Right lobe of liver (tissue), 6 donors: ENCODE data around the gene PCDHA9. TPM values are rescaled to one million over a fixed set of nuclear protein-coding genes. Genes with fewer than 3 reads are reported as not detected.
"Not testable (repeated sequence)": the region's sequence is repeated elsewhere in the genome, so short reads cannot be mapped to it uniquely, and the experiment has no call there.

Experiments used
- ATAC-seq, 4 donors: fragments of 200-7000 bp; cut with Tn5 transposase; one replicate each; pipeline ENCODE4 v1.9.1; 2020; ENCODE audit warnings: mild to moderate bottlenecking in 4 of 4, moderate library complexity in 4 of 4
- DNase-seq, 3 donors: peaks; one replicate each; pipeline ENCODE4 v3.0.0-alpha.2; 2020
- H3K27ac ChIP-seq, 3 donors: fragments of 200-600 bp; one replicate each; pipeline ENCODE4 v1.8.0; 2022
- H3K27me3 ChIP-seq, 2 donors: fragments of 200-600 bp; one replicate each; pipeline ENCODE4 v1.8.0; 2022
- H3K36me3 ChIP-seq, 4 donors: fragments of 200-600 bp; sonication (generic) in 1 of 4; one replicate each; pipeline versions ENCODE4 v1.5.1 to v1.8.0; 2017 to 2022; ENCODE audit warnings: control low read depth in 1 of 4
- H3K4me1 ChIP-seq, 4 donors: fragments of 200-600 bp; sonication (generic) in 1 of 4; one replicate each; pipeline versions ENCODE4 v1.5.1 to v1.8.0; 2017 to 2022; ENCODE audit warnings: control low read depth in 1 of 4
- H3K4me3 ChIP-seq, 3 donors: fragments of 200-600 bp; one replicate each; pipeline ENCODE4 v1.8.0; 2022
- H3K9me3 ChIP-seq, 4 donors: fragments of 200-600 bp; sonication (generic) in 1 of 4; one replicate each; pipeline versions ENCODE4 v1.5.1 to v1.8.0; 2017 to 2022; ENCODE audit warnings: control low read depth in 1 of 4
- CTCF ChIP-seq, 4 donors: fragments of 200-600 bp in 3 of 4; fragments of 450-650 bp in 1 of 4; IDR thresholded peaks; one replicate each; pipeline versions ENCODE4 v1.5.1 to v1.8.0; 2016 to 2022; ENCODE audit warnings: antibody characterized with exemption in 4 of 4, mild to moderate bottlenecking in 2 of 4
- POLR2A ChIP-seq: fragments of 450-650 bp; IDR thresholded peaks from one replicate; pipeline ENCODE4 v1.6.1; 2017; ENCODE audit warnings: antibody characterized with exemption, mild to moderate bottlenecking
- WGBS: methylation state at CpG from one replicate; pipeline ENCODE4 v1.1.6; 2018; ENCODE audit warnings: low coverage, low lambda C conversion rate; ENCODE audit not compliant: insufficient coverage; ENCODE audit errors: missing lambda C conversion rate; 5-methylcytosine and 5-hydroxymethylcytosine counted together
- intact Hi-C, 2 donors: fragments of 100-400 bp; cut with DNase I; formaldehyde crosslinking; loops; one replicate each; pipeline versions ENCODE4 v1.11.2 to v1.14.1; 2022
- total RNA-seq, 6 experiments: library from RNA; depleted of rRNA in 2 of 6; stranded (reverse); fragments of >200 nt in 2 of 6; fragmentation: NEBNext Ultra II Directional in 3 of 6; extraction: Animal tissue kit (Norgen Biotek cat#: 25700) in 3 of 6; gene quantifications; one replicate each; pipeline versions ENCODE4 v1.1.0 to v1.2.4, GENCODE V29; 2016 to 2023
- donor health status: DM: no; HTN: yes; CAD: no.
- donor health status: DM: no; HTN: no; CAD: no.
- donor health status: DM: no; HTN: no; CAD: no.
- donor health status: DM: no; HTN: yes; CAD: no.
- donor health status: DM: no; HTN: yes; CAD: no.

The PCDHA9 gene
- total RNA-seq, 6 experiments from 2014 or later = not detected

DNA sequence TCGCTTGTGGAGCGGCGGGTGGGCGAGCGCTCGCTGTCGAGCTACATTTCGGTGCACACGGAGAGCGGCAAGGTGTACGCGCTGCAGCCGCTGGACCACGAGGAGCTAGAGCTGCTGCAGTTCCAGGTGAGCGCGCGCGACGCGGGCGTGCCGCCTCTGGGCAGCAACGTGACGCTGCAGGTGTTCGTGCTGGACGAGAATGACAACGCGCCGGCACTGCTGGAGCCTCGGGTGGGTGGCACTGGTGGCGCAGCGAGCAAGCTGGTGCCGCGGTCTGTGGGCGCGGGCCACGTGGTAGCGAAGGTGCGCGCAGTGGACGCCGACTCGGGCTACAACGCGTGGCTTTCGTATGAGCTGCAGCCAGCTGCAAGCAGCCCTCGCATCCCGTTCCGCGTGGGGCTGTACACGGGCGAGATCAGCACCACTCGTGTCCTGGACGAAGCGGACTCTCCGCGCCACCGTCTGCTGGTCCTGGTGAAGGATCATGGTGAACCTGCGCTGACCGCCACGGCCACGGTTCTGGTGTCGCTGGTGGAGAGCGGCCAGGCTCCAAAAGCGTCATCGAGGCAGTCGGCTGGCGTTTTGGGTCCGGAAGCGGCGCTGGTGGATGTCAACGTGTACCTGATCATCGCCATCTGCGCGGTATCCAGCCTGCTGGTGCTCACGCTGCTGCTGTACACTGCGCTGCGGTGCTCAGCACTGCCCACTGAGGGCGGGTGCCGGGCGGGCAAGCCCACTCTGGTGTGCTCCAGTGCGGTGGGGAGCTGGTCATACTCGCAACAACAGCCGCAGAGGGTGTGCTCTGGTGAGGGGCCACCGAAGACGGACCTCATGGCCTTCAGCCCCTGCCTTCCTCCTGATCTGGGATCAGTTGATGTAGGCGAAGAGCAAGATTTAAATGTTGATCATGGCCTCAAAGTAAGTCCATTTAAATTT lies 5.1 kb upstream of the PCDHA9 start:
- Histone ChIP-seq H3K27me3 (no peaks in the 10 kb centered on the region), H3K9me3 (no peaks in the 10 kb centered on the region), H3K4me1 (no peaks in the 10 kb centered on the region), H3K36me3 (no peaks in the 10 kb centered on the region), H3K27ac (no peak overlapping the region), H3K4me3 (no peak overlapping the region)
- 47% methylated on average over 7 of the region's 87 CpGs for WGBS
- intact Hi-C loops = no loop called here
- no peak for DNase-seq
- no peak for ATAC-seq
- TF ChIP-seq CTCF (IDR thresholded peaks at IDR 0.05) (no peak), POLR2A (no peak)

GRCh38 chr5:140849831-140850634 lies 1.9 kb downstream of the PCDHA9 start:
- H3K9me3 ChIP-seq, DNase-seq, H3K27ac ChIP-seq, intact Hi-C loops, H3K27me3 ChIP-seq, H3K4me3 ChIP-seq, H3K36me3 ChIP-seq, H3K4me1 ChIP-seq, ATAC-seq: not testable (repeated sequence)
- 34% methylated on average over 22 of the region's 101 CpGs for WGBS

DNA sequence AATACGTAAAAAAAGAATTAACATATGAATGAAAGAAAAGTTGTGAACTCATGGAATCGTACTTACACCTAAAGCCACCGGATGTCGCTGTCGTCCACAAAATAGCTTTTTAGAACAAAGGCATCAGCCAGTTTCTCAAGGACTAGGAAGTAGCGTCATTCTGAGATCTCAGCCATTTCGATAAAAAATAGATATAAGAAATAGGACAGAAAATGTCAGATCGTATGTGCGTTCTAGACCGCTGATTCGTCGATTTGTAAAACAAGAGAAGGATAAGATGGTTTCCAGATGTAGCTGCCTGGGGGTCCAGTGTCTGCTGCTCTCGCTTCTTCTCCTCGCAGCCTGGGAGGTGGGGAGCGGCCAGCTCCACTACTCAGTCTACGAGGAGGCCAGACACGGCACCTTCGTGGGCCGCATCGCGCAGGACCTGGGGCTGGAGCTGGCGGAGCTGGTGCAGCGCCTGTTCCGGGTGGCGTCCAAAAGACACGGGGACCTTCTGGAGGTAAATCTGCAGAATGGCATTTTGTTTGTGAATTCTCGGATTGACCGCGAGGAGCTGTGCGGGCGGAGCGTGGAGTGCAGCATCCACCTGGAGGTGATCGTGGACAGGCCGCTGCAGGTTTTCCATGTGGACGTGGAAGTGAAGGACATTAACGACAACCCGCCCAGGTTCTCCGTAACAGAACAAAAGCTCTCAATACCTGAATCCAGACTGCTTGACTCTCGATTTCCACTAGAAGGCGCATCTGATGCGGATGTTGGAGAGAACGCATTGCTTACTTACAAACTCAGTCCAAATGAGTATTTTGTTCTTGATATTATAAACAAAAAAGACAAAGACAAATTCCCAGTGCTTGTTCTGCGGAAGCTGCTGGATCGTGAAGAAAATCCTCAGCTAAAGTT lies 7.8 kb downstream of the PCDHA9 start, which contains the start of gene PCDHA10:
Gene PCDHA10 (plus strand): TSS at position 126 of the 903 bp plus-strand sequence. CDS start 152 bp downstream, at position 278.
- WGBS = 14% methylated on average over 29 of the region's 44 CpGs
- no peaks in the 10 kb centered on the region for H3K36me3 ChIP-seq
- intact Hi-C loops = no loop called here
- no peak within 1 kb of the TSS for H3K27ac ChIP-seq
- H3K4me1 ChIP-seq = no peaks in the 10 kb centered on the region
- DNase-seq = no peak
- no peak for ATAC-seq
- TF ChIP-seq POLR2A = no peak
- peak in 1 of 4 donors; percentile 11 for TF ChIP-seq CTCF (IDR thresholded peaks at IDR 0.05)
- H3K4me3 ChIP-seq = no peak within 1 kb of the TSS
- peaks cover 0 to 4% (median 0%) of the 10 kb centered on the region in 4 donors for H3K9me3 ChIP-seq
- H3K27me3 ChIP-seq = no peaks in the 10 kb centered on the region

- Histone ChIP-seq H3K36me3 (no peaks in the 10 kb centered on the region), H3K4me3 (no peak overlapping the region), H3K9me3 (peaks cover 0 to 4% (median under 1%) of the 10 kb centered on the region in 4 donors), H3K27ac (no peak overlapping the region), H3K4me1 (no peaks in the 10 kb centered on the region), H3K27me3 (no peaks in the 10 kb centered on the region)
- TF ChIP-seq CTCF (IDR thresholded peaks at IDR 0.05) = no peak
- TF ChIP-seq POLR2A = no peak
- 61% methylated on average over 9 of the region's 94 CpGs for WGBS
- DNase-seq (no peak), ATAC-seq (no peak)
- intact Hi-C loops = no loop called here
These were observed 9.2 kb downstream of the PCDHA9 start for GRCh38 chr5:140857177-140857986.
